COLO829 (cell line): ENCODE results near the gene SPEF2.
"Not testable (repeated sequence)": the region's sequence is repeated elsewhere in the genome, so short reads cannot be mapped to it uniquely, and the experiment has no call there.

Experiments
- DNase-seq: peaks from one replicate; pipeline ENCODE4 v3.0.0; 2012; ENCODE audit warnings: low spot score

SPEF2 gene

DNA sequence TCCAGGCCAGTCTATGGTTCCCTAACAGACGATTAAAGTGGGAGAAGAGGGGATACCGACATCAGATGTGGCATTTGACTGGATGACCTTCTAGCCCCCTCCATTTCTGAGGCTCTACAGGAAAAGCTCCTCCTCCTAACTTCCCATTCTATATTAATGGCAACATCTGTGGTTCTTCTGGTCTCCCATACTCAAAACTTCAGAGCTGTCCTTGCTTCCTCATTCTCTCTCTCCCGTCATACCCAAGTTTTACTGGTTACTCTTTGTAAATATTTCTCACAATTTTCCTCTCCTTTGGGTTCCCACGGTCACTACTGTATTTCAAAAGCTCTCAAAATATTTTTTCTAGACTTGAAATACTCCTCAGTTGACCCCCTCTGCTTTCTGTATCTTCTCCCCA, 203.1 kb downstream of the SPEF2 start:
- no peak for DNase-seq

DNA sequence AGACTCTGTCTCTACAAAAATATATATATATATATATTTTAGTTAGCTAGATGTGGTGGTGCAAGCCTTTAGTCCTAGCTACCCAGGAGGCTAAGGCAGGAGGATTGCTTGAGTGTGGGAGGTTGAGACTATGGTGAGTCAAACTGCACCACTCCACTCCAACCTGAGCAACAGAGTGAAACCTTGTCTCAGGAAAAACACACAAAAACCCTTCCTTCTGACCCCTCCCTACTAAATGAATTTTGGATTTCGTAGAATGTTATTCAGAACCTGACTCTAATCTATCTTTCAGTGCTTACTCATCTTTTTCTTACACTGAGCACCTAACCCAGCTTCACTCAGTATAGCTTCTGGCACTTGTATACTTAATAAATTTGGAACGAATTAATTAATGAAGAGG, 203.8 kb downstream of the SPEF2 start:
- DNase-seq = no peak

DNA sequence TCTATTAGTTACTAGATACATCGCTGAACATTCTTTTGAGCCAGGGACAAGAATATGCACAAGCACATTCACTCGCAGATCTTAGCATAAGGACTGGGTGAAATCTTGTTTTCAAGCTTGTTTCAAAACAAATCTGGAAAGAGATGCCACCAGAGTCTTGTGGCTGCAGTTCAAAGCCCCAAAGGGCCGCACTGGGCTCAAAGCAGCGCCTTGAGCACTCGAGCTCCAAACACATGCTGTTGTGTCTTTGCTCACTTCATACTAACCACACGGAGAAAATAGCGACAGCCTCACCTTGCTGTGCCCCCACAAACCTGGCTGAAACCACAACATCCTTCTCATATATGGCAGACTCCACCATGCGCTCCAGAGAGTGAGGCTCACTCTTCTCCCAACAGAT, 204.8 kb downstream of the SPEF2 start:
- DNase-seq = no peak

DNA sequence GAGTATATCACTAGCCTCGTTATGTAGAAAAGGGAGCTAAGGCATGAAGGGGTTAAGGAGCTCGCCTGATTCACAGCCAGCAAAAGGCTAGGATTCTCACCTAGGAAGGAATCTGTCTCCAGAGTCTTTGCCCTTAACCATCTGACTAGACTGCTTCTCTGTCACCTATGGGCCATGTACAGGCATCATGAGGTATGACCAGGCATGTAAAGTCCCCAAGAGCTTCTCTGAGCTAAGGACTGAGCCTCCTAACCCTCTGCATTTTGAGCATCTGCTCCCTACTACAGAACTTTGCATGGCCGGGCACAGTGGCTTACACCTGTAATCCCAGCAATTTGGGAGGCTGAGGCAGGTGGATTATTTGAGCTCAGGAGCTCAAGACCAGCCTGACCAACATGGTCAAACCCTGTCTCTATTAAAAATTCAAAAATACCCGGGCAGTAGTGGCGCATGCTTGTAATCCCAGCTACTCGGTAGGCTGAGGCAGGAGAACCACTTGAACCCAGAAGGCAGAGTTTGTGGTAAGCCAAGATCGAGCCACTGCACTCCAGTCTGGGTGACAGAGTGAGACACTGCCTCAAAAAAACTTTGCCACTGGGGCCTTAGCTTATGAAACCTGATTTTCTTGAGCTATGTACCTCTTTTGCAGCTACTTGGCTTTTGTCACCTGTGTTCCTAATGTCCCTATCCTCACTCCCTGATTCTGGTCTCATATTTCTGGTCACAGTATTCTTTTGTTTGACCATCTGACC, 205.9 kb downstream of the SPEF2 start:
- no peak for DNase-seq

DNA sequence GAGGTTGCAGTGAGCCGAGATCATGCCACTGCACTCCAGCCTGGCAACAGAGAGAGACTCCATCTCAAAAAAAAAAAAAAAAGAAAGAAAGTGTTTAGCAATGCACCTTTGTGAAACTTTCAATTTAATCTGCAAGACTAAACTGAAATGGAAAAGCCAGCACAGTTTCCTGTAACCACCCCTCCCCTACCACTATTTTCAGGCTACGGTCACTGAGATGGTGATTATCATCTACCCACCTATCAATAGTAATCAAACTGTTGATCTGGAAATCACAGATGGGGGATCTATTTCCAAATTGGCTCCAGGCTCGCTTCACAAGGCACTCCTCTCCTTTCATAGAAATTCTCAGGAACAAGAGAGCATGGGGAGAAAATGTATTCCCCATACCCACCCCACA, 208.4 kb downstream of the SPEF2 start:
- DNase-seq = no peak

DNA sequence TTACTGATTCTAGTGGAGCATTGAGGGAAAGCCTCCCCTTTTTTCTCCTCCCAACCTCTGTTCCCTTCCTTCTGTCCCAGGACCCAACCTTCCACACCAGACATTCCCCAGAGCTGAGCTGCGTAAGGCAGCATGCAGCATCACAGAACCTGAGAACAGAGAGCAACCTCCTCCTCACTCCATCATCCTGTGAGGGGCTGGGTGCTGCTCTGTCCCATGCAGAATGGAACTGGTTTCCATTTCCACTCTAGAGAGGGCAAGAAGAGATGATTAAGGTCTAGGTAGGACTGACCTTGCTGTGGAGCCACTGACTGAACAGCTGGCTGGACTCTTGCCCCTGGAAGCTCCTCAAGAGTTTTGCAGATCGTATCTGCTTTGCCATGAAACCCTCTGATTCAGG, 208.9 kb downstream of the SPEF2 start:
- no peak for DNase-seq

DNA sequence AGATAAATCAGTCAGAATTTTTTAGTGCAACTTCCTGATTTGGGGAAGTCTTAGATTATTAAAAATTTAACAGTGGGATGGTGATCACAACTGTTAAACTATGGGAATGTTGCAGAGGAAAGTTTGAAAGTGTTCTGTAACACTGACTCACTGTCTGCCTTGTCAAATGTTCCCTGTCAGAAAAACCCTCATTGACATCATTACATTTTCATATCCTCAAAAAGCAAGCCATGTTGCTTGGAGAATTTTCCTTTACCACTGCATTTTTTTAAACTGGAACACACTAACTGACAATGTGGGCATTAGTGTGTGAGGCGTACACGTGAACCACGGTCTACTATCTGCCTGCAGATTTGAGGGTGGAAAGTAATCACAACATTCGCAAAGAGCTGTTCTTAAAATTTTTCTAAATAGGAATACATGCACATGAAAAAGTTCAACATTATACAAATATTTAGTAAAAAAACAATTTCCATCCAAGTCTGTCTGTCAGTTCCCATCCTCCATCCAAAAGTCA, 210.5 kb downstream of the SPEF2 start:
- DNase-seq = no peak

DNA sequence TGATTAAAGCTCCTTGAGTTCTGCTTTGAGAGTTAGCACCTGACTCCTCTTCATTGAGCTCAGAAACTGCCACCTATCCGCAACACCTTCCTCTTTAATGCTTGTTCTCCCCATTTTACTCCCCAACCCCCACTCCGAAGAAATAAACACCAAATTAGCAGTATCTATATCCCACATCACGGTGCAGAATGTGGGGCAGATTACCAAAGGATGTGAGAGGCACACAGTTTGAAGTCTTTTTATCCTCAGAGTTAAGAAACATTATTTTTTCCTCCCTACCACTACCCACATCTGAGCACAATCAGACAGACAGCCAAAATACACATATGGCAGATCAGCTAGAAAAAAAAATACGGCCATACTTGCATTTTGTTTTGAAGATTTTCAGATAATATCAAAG, 212.9 kb downstream of the SPEF2 start:
- DNase-seq = no peak

DNA sequence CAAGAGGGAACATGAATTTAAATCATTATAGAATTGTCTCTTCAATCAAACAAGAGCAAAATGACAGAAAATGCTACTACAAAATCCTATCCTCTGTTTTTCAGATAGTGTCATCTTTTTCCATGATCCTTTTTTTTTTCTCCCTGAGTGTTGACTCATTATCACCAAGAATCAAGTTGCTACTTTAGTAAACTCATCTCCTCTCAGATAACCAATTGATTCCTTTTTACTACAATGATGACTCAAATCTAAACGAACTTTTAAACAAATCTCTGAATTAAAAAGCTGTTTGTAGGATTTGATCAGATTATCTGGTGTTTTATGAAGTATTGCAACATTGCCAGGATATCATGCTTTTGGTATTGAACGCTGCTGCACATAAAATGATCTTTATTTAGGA, 215.1 kb downstream of the SPEF2 start:
- no peak for DNase-seq

DNA sequence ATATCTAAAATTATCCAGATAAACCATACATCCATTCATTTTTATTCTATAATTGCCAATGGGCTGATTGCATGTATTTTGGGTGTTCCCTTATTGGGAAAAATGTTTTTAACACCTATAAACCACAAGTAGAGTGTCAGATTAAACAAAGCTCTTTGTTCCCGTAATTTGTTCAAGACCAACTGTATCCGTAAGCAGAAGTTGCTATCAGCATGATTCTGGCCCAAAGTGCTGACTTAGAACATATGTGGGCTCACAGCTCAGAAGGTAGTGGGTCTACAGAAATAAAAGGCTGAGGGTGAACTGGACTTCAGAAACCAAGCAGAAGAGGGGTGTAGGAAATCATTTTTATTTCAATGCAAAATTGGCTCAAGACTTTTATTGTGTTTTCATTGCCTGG, 215.6 kb downstream of the SPEF2 start:
- DNase-seq = no peak

DNA sequence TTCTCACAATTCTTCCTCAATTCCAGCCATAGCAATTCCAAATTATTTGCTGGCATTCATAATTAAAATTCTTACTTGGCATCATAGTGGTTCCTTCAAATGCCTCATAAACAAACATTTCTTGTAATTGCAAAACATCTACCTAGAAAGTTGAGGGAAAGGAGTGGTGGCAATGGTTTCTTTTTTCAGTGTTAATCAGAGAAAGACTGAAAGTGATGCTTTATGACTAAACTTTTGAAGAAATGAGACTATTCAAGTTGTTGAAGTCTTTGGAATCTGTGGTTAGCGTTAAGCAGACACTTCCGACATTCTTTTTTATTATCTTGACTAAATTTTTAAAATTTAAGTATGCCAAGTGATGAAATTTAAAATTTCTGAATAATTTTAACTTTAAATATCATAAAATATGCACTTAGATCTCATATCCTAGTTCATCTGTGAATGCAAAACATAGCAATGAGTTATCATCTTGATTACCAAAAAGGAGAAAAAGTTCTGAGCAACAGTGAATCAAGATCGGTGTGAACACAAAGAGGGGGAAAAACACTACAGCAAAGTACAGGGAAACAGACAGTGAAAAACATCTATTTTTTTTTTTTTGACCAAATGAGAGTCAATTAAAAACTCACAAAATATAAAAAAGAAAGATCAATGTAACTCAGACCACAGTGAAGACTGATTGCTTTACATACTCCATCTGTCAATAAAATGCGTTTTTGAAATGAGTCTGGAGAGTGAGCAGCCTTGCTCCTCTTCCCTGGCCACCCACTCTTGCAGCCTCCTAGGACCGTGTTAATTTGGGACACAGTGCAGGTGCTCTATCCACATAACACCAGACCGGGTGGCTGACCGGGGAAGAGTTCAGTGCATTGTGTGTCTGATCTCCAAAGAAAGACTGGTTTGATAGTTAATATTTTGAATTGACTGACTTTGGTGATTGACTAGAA, 218.4 kb downstream of the SPEF2 start:
- DNase-seq = no peak

DNA sequence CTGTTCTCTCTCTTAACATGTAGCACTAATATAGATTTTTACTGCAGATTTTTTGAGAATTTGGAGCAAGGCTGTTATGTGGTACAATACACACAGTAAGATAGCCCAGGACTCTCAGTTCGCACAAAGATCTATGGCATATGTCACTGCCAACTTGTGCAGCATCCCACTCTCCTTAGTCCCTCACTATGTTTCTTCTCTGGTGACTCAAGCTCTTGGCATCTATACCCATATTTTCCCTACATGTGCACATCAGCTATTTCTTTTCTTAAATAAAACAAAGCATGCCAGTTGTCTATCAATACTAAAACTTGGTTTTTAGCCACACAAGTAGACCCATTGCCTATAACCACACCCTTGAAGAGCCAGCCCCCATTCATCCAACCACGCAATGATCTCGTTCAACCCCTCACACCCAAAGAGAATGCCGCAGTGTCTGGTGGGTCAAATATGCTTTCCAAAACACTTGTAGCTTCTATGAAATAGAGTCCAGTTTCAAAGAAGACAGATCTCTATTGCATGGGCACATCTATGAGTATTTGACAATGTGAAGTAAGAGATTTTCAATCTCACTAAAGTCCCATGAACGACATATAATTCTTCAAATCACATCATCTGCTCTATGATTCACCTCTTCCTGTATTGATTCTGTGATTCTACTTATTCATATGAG, 220.8 kb downstream of the SPEF2 start:
- no peak for DNase-seq

DNA sequence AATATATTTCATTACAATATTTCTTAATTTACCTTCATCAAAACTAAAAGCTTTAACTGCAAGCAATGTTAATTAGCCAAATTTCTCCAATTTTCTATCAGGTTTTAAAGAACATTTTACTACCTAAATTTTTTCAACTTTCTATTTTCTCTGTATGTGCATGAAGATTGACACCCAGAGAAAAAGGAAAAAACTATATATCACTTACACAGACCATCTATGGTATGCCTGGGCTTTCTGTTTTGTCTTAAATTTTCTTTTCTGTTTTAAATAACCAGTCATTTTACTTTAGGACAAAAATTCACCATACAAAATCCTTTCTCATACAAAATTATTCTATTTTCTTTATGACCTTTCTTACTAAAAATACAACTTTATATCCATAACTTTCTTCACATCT, 225.2 kb downstream of the SPEF2 start:
- DNase-seq = no peak

DNA sequence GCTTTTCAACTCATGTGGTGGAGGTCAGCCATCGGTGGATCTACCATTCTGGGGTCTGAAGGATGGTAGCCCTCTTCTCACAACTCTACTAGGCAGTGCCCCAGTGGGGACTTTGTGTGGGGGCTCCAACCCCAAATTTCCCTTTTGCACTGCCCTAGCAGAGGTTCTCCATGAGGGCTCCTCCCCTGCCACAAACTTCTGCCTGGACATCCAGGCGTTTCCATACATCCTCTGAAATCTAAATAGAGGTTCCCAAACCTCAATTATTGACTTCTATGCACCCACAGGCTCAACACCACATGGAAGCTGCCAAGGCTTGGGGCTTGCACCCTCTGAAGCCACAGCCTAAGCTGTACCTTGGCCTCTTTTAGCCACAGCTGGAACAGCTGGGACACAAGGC, 227.8 kb downstream of the SPEF2 start:
- DNase-seq = not testable (repeated sequence)

DNA sequence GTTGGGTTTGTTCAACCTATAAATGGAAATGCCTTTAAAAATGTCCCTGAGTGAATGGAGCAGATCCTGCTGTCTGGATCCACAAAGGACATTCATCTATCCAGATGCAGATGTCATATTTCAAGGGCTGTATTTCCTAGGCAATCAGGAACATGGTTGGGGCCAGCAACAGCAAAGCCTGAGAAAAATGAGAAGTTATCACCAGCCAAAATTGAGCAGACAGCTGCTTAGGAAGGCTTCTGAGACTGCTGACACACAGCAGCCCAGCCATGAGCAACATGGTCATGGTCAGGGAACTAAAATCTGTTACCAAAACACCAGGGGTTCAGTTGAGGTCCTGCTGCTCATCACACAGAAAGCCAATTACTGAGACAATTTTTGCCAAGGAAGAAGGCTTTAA, 229.8 kb downstream of the SPEF2 start:
- no peak for DNase-seq

DNA sequence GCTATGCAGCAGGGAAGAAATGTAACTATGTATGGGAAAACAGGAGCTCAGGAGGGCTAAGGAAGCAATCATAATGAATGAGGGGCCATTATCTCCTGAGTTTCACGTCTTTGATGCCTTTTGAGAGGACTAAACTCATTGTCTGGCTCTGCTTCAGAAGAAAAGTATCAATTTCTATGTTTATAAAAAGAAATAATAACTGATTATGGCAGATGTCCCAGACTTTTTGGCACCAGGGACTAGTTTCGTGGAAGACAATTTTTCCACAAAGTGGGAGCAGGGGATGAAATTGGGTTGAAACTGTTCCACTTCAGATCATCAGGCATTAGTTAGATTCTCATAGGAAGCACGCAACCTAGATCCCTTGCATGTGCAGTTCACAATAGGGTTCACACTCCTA, 230.3 kb downstream of the SPEF2 start:
- no peak for DNase-seq

DNA sequence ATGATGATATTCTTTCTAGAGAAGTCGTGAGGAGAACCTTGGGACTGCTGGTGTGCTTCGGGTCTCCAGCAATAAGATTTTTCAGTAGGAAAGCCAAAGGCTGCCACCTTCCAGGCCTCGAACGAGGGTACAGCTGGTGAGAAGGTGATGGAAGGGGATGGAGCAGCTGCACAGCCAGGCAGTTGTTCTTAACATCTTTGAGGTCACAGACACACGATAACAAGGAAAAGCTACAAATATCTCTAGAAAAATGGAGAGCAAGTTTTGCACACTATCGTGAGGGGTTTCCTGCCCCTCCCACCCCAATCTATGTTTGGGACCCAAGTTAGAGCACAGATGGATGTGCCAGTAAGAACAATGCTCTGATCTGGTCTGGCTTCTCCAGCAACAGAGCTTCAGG, 232.2 kb downstream of the SPEF2 start:
- DNase-seq = no peak

DNA sequence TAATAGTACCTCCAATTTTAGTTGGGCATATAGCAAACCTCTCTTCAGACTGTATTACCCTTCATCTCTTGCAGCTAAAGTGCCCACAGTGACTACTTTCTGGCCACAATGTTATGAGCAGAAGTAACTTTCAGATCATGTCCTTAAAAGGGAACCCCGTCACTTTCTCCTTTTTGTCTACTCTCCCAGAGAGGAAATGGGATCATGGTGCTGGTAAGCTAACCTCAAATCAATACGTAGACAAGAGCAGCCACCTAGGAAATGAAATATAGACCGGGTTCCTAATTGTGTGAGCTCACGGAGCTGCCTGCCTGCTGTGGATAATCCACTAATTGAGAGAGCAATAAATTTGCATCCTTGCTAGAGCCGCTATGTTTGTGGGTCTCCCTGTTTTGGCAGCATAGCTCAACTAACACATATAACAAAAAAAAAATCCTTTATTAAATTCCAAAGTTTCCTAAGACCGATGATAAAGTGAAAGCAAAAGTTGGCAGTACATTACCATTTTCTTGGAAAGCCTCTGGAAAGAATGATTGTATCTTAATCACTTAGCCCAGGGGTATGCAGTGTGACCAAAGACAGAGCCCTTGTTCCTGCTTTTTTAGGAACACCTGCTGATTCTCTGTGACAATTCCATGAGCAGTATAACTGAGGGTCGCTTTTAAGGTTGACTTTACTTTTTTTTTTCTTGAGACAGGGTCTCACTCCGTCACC, 233.5 kb downstream of the SPEF2 start:
- DNase-seq = no peak

DNA sequence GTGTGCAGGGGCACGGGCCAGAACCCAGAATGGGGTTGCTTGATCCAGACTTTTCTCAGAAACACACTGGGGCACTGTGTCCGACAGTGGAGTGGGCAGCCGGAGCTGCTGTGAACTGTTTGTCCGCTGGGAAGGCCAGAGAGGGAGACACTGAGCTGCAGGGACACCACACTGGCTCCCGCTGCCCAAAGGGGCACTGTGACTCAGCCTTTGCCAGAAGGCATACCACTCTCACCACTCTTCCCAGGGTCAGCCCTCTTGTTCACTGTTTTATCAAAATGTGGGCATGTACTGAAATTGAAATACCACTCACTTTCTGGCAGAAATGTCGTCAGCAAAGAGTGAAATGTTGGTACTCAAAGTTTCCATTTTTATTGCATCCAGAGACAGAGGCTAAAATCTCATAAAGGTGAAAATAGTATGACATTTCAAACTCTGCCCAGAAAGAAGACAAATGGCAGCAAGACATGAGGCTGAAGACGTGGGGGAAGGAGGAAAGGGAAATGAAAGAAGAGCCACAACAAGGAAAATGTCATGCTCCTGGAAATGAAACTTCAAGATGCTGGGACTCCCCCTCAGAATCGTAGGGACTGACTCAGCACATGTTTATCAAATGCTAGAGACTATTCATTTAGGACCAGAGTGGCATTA, 234.5 kb downstream of the SPEF2 start:
- no peak for DNase-seq

DNA sequence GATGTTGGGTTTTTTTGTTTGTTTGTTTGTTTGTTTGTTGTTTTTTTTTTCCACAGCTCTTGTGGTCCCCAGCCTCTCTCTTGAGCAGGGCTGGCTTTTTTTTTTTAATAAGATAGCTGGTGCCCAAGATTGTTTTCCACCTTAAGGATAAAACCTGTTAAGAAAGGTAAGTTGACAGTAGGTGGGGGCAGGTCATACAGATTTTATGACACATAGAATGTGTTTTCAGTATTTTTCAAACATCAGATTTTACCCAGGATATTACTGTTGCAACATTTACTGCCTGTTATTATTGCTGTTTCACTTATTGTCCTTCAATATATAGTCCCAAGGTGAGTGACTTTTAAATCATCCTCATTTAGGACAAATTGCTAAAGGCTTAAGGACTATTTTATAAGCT, 235.1 kb downstream of the SPEF2 start:
- no peak for DNase-seq

DNA sequence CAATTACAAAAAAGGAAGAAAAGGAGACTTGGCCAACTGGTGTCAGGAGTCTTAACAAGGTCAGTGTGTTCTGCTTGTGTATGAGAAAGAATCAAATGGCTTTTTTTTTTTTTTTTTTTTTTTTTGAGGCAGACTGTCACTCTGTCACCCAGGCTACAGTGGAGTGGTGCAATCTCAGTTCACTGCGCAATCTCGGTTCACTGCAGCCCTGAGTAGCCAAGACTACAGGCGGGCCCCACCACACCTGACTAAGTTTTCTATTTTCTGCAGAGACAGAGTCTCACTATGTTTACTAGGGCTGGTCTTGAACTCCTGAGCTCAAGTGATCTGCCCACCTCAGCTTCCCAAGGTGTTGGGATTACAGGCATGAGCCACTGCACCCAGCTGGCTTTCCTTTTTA, 236.0 kb downstream of the SPEF2 start:
- DNase-seq = no peak

DNA sequence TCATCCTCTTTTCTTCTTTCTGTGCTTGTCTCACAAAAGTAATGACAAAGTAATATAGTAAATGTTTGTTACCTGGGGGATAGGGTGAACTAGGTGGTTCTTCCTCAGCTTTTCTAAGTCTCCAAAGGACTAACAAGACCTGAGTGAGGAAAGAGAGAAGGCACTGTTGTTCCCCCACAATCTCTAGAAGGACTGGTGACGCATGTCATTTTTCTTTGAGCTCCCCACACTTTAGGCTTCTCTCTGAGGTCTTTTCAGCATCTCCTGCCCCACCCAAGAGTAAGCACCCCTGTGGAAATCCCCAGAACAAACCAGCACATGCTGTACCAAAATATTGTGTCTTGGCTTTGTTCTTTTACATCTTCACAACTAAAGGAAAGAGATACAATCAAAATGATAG, 236.6 kb downstream of the SPEF2 start:
- DNase-seq = no peak
